GM12878 (cell line): ENCODE data around the gene METRNL.

Source experiments
- FOXM1 ChIP-seq: IDR thresholded peaks from 2 replicates; pipeline ENCODE4 v1.6.1; 2012; ENCODE audit warnings: low read depth, mild to moderate bottlenecking, inconsistent platforms, low read length, moderate library complexity
- MXI1 ChIP-seq: fragments of 150-350 bp; IDR thresholded peaks from 2 replicates; pipeline ENCODE4 v1.6.1; 2011; ENCODE audit warnings: low read depth, mild to moderate bottlenecking, inconsistent platforms, low read length, improper control_type of control experiment
- POLR2A ChIP-seq: IDR thresholded peaks from 2 replicates; pipeline ENCODE4 v1.6.1; 2011; ENCODE audit warnings: low read depth, mild to moderate bottlenecking, low read length
- RAD21 ChIP-seq: IDR thresholded peaks from 2 replicates; pipeline ENCODE4 v1.6.1; 2011; ENCODE audit warnings: mild to moderate bottlenecking, low read depth, low read length, moderate library complexity; ENCODE audit not compliant: insufficient read depth
- USF2 ChIP-seq: IDR thresholded peaks from 2 replicates; pipeline ENCODE4 v1.6.1; 2011; ENCODE audit warnings: low read depth, low read length, improper control_type of control experiment, borderline replicate concordance

- TF ChIP-seq FOXM1 (no peak), USF2 (no peak), POLR2A (no peak), MXI1 (no peak), RAD21 (no peak)
Measured at GRCh38 chr17:83127431-83128160, 48.2 kb downstream of the METRNL start.
